Memory B cell (primary cell): ENCODE measurements around the gene AHNAK2.

Experiments
- ATAC-seq: fragments of 150-1000 bp; cut with Tn5 transposase; 2 replicates; pipeline ENCODE4 v1.10.0; 2021; ENCODE audit warnings: low read depth, mild to moderate bottlenecking, moderate library complexity
- DNase-seq, 2 donors: peaks; one replicate each; pipeline ENCODE4 v3.0.0; 2022; ENCODE audit warnings: low spot score in 2 of 2
- H3K27ac Mint-ChIP-seq: one replicate; pipeline ENCODE4 v1.8.0; 2022; ENCODE audit warnings: mild to moderate bottlenecking, moderate library complexity, mixed read lengths
- H3K27me3 Mint-ChIP-seq: one replicate; pipeline ENCODE4 v1.8.0; 2022; ENCODE audit warnings: mixed read lengths
- H3K36me3 Mint-ChIP-seq: one replicate; pipeline ENCODE4 v1.8.0; 2022; ENCODE audit warnings: mild to moderate bottlenecking, mixed read lengths
- H3K4me1 Mint-ChIP-seq: one replicate; pipeline ENCODE4 v1.8.0; 2022; ENCODE audit warnings: mixed read lengths
- H3K4me3 Mint-ChIP-seq: one replicate; pipeline ENCODE4 v1.8.0; 2022; ENCODE audit warnings: mild to moderate bottlenecking, moderate library complexity, mixed read lengths
- H3K9me3 Mint-ChIP-seq: one replicate; pipeline ENCODE4 v1.8.0; 2022; ENCODE audit warnings: mixed read lengths

AHNAK2 gene

DNA sequence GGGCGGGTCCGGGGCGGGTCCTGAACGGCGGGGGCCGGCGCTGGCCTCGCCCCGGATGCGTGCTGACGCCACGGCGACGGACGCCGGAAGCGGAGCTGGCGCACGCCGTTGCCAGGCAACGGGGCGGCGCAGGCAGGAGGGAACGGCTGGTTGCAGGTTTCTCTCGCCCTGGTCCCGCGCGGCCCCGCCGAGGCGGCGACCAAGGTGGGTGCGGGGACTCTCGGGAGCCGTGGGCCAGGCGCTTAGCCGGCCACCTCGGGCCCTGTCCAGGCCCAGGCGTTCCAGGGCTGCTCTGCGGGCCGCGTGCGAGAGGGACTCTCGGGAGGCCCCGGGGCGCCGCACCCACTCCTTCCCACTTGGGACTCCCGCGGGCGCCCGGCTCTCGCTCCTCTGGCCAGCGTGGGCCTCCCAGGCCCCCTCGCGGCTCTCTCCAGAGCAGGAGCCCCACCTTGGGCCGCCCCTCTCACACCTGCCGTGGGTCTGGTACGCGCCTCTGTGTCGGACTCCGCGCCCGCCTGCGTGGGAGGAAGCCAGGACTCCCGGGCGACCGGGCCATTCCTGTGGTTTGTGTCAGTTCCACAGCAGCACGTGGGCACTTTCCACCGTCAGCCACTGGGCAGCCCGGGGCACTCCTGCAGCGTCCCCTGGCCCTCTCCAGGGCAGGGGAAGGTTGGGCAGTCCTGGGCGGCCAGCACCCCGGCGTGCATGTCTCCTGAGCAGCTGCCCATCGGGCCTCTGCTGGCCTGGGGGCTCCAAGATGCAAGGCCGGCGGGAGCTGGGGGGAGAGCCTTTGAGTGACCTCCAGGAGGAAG, 7.7 kb upstream of the AHNAK2 start, which contains the start of gene CLBA1:
Gene CLBA1, plus strand, starts transcription at position 114 of the 812 bp plus-strand sequence. Its CDS starts 644 bp downstream, at position 758.
- peaks cover 3% of the 10 kb centered on the region for H3K27me3 Mint-ChIP-seq
- H3K4me1 Mint-ChIP-seq, result peaks cover 10% of the 10 kb centered on the region
- H3K9me3 Mint-ChIP-seq, result no peaks in the 10 kb centered on the region
- peak within 1 kb of the TSS; percentile 91 for H3K27ac Mint-ChIP-seq
- peak; percentile 97 for ATAC-seq
- H3K36me3 Mint-ChIP-seq, result peaks cover 2% of the 10 kb centered on the region
- peak; percentile 77 to 85 for DNase-seq
- H3K4me3 Mint-ChIP-seq, result peak within 1 kb of the TSS; percentile 83

DNA sequence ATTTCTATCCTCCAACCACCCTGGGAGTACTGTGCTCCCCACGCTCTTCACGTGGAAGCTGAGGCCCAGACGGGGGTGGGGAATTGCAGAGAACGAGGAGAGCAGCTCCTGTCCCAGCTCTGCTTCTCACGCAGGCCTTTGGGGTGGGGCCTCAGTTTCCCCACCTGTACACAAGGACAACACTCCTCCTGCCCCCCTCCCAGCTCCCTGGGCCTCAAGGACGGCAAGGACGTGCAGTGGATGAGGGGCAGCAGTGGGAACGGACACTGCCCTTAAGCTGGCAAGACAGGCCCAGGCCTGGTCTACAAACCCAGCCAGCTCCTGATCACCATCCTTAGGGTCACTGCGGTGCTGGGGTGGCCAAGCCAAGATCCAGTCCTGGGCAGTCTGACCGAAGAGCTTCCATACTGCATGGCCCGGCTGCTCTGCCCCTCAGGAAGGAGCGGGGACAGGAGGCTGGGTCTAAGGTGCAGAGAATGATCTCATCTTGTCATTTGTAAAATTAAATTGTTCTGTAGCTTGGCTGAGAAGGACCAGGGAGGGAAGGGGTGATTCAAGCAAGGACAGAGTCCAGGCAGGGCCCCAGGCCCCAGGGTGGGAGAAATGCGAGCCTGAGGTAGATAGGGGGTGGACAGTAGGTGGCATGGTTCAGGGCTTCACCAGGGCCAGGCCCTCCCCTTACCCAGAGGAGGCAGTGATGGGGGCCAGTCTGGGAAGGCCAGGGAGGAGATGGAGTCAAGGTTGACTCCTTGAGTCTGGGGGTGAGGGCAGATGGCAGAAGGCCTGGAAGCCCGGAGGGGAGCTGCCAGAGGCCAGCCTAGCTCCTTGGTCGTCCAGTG, 6.1 kb upstream of the AHNAK2 start:
- peak overlapping the region; percentile 91 for H3K27ac Mint-ChIP-seq
- H3K4me3 Mint-ChIP-seq, result peak overlapping the region; percentile 83
- DNase-seq (no peak), ATAC-seq (no peak)
- peaks cover 8% of the 10 kb centered on the region for H3K27me3 Mint-ChIP-seq
- peaks cover 2% of the 10 kb centered on the region for H3K36me3 Mint-ChIP-seq
- H3K9me3 Mint-ChIP-seq, result no peaks in the 10 kb centered on the region
- peaks cover 15% of the 10 kb centered on the region for H3K4me1 Mint-ChIP-seq

DNA sequence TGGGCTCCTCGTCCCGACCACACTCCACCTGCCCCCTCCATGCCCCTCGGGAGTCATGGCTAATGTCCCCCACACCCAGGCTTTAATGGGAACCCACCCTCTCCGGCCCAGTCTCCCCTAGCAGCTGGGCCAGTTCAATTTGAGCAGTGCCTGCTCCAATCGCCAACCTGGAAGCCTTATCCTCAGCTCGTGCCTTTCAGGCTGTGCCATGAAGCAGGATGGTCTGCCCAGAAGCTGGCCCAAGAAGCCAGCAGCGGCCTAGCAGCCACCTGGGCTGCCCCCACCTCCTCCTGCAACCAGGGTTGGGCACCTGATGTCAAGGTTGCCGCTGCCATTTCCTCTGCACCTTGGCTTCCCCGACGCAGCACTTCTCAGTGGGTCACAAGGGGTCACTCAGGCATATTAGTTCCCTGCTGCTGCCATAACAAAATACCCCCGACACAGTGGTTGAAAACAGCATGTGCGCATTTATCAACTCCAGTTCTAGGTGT, 5.1 kb upstream of the AHNAK2 start:
- peaks cover 2% of the 10 kb centered on the region for H3K36me3 Mint-ChIP-seq
- H3K27me3 Mint-ChIP-seq, result peaks cover 14% of the 10 kb centered on the region

DNA sequence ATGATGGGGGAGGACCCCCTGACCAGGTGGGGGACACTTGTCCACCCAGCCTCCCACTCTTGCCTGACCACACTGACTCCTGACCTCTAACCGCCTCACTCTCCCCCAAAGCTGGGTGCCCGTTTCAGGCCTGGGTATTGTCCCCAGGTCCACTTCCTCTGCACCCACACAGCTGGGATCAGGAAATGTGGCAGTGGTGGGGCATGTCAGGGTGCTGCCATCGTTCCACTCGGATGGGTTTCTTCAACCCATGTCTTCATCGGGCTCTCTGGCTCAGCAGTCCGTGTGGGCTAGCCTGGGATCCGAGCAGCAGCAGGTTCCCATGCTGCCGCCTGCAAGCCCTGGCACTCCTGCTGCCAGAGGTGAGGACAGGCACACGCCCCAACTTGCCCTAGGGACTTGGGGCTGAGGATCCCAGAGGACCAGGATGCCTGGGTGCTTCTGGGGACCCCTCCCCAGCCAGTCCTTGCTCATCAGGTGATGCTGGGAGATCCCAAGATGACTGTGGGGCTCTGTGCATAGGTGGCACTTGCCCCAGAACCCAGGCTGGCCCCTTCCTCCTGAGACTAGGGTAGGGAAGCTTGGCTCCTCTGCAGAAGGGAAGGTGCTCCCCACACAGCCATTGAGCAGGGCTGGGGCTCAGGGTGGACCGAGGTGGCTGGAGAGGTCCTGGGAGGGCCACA, 4.5 kb upstream of the AHNAK2 start:
- H3K27ac Mint-ChIP-seq, result no peak overlapping the region
- peaks cover 15% of the 10 kb centered on the region for H3K27me3 Mint-ChIP-seq
- no peak for DNase-seq
- H3K36me3 Mint-ChIP-seq, result peaks cover 2% of the 10 kb centered on the region
- H3K9me3 Mint-ChIP-seq, result no peaks in the 10 kb centered on the region
- ATAC-seq, result no peak
- no peak overlapping the region for H3K4me3 Mint-ChIP-seq
- H3K4me1 Mint-ChIP-seq, result peaks cover 18% of the 10 kb centered on the region

More for the DNA sequence above, 5.1 kb upstream of the AHNAK2 start:
- ATAC-seq, result no peak
- H3K27ac Mint-ChIP-seq, result no peak overlapping the region
- peaks cover 17% of the 10 kb centered on the region for H3K4me1 Mint-ChIP-seq
- H3K9me3 Mint-ChIP-seq, result no peaks in the 10 kb centered on the region
- H3K4me3 Mint-ChIP-seq, result no peak overlapping the region
- DNase-seq, result no peak

DNA sequence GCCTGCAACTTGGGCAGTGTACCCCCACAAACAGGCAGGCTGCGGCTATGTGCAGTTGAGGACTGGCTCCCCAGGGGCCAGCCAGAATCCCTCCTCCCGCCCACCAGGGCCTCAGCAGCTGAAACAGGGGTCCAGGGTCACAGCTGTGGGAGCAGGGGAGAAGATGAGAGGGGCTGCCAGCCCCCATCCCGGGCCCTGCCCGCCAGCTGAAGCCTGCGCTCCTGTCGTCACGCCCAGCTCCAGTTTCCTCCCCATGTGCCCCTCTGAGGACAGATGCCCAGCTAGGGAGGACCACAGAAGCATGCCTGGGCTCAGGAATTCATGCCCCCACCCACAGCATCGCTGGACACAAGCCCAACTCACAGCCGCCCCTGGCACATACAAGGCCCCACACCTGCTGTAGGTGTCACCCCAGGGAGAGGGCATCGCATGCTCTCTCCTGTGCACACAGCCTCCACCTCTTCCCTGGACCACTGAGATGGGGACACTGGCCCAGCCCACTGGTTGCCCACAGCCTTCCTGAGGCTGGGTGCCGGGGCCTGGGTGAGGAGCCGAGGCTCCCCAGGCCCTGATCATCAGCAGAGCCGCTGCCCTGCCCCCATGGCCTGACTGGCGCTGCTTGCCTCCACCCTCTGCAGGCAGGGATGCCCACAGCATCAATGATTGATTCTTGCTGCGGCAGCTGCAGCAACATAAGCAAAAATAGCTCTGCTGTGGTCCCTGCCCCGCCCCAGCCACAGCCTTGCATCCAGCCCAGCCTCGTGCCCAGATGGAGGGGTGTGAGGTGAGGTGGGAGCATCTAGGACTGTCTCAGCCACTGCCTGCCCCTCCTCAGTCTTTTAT, 3.7 kb upstream of the AHNAK2 start:
- Mint-ChIP-seq H3K4me1 (peaks cover 17% of the 10 kb centered on the region), H3K36me3 (no peaks in the 10 kb centered on the region), H3K4me3 (no peak overlapping the region), H3K27ac (no peak overlapping the region), H3K27me3 (peaks cover 14% of the 10 kb centered on the region), H3K9me3 (no peaks in the 10 kb centered on the region)
- DNase-seq, result peak in 1 of 2 donors; percentile 18
- ATAC-seq, result no peak

DNA sequence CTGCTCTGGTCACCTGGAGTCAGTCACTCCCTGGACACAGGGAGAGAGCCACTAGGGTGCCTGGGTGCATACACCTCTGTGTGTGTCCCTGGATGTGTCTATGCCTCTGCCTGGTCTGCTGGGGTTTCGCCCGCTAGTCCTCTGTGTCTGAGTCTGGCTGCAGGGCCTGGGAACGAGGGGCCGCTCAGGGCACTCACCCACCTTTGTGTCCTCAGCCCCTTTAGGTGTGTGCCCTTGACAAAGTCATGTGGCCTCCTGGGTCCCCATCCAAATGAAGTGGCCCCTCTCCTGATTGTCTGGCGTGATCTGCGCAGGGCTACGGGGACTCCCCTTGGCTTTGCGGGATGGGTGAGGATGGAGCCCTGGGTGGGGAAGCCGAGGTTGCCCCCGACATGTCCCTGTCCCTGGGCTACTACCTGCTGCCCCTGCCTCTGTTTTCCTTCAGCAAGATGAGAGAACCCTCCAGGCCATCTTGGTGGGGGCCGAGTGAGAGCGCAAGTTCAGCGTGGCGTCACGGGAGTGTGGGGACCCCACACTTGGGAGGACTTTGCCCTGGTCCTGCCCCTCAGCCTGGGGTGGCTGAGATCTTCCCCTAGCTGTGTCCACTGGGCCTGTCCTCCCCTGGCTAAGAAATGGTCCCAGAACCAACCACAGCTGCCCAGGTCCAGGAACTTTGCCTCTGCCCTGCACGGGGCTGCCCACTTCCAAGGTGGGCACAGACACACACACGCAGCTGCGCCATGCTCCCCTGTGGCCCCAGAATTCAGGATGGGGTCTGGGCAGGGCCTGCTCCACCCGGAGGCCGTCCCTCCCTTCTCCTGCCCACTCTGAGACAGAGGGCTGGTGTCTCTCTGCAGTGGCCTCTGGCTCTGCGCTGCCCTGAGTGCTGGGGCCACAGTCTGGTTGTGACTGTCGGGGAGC, 2.7 kb upstream of the AHNAK2 start:
- no peak for ATAC-seq
- H3K27ac Mint-ChIP-seq, result no peak overlapping the region
- peaks cover 16% of the 10 kb centered on the region for H3K4me1 Mint-ChIP-seq
- peaks cover 17% of the 10 kb centered on the region for H3K27me3 Mint-ChIP-seq
- no peaks in the 10 kb centered on the region for H3K36me3 Mint-ChIP-seq
- no peak for DNase-seq
- no peak overlapping the region for H3K4me3 Mint-ChIP-seq
- H3K9me3 Mint-ChIP-seq, result no peaks in the 10 kb centered on the region

DNA sequence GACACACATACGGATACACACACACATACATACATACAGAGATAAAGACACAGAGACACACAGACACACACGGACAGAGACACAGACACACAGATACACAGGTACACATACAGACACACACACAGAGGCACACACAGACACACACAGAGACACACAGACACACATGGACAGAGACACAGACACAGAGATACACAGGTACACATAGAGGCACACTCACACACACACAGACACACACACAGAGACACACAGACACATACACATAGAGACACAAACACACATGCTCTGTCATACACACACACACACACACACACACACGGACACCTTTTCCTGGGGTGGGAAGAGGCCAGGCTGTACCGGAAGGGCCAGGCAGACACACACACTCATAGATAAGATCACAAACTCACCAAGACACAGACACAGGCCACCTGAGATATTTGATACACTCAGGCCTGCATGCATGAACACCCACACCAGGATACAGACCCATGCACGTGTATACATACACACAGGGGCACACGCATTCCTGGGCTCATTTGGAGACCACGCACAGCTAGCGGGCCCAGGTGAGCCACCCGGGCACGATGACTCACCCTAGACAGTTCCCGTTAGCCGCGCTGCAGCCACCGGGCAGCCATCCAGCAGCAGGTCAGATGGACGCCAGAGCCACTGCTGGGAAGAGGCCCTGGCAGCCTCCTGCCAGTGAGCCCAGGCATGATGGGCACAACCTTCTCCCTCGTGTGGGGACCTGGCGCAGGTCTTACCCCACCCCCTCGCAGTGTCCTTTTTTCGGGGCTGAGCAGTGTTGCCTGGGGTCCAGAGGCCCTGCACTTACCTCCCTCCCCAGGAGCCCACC, 1.8 kb upstream of the AHNAK2 start:
- no peaks in the 10 kb centered on the region for H3K9me3 Mint-ChIP-seq
- peaks cover 19% of the 10 kb centered on the region for H3K4me1 Mint-ChIP-seq
- H3K27me3 Mint-ChIP-seq, result peaks cover 18% of the 10 kb centered on the region
- ATAC-seq, result no peak
- no peaks in the 10 kb centered on the region for H3K36me3 Mint-ChIP-seq
- DNase-seq, result no peak
- no peak overlapping the region for H3K27ac Mint-ChIP-seq
- H3K4me3 Mint-ChIP-seq, result no peak overlapping the region

DNA sequence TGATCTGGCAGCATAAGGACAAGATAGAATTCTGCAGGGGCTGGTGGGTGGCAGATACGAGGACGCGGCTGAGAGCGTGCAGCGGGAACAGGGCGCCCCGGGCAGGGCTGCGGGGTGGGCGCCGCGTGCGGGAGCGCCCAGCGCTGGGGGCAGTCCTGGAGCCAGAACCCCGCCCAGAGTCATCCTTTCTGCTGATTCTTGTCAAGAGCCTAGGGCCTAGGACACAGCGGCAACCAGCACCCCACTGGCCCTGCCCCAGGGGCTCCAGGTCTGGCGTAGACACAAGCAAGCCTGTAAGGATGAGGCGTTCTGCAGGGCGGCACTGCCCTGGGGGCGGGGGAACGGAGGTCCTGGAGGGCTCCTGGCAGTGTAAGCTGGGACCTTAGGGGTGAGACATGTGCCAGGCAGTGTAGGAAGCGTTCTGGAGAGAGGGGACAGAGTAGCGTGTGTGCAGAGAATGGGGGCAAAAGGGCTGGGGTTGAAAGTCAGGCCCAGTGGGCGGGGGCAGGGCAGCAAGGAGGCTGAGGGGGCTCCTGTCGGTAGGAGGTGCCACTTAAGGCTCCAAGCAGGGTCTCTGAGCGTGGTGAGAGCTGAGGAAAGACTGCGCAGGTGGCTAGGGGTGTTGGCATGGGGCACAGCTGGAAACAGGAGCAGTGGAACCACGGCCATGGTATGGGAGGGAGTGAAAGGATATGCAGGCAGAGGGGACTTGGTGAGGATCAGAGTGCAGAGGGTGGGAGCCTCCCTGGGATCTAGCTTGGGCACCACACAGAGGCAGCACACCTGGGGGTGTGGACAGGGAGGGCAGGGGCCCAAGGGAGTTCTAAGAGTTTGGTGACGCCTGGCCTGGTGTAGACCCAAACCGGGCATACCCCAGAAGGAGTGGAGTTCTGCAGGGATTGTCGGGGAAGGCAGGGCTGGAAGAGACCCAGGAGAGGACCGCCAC, 845 bp upstream of the AHNAK2 start:
- Mint-ChIP-seq H3K4me1 (peaks cover 16% of the 10 kb centered on the region), H3K27me3 (peaks cover 22% of the 10 kb centered on the region), H3K9me3 (no peaks in the 10 kb centered on the region), H3K36me3 (no peaks in the 10 kb centered on the region), H3K4me3 (peak overlapping the region; percentile 1), H3K27ac (no peak overlapping the region)
- DNase-seq (no peak), ATAC-seq (no peak)

DNA sequence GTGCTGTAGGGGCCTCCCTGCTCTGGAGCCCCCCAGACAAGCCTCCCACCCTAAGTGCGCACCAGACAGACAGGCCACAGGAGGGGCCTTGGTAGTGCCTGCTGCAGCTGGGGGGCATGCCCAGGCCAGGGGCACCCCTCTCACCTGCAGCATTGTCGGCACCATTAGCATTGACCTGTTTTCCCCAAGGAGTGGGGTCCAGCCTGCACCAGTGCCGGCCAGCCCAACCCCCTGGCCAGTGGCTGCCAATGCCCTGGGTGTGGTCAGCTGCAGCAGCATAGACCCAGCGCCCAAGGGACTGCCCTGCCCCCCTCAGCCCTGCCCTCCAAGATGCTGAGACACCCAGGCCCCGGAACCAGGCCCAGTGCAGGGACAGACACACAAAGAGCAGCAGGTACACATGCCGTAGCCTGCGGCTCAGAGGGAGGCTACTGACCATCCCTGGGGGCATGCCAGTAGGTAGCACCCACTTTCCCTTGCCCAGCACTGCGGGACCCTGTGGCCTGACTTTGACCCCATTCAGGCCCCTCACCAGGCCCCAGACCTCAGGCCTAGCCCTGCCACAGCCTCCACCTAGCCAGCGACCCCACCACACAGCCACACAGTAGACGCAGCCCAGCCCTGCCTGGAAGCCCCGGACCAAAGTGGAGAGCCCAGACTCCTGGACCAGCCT, 1.0 kb downstream of the AHNAK2 start:
- Mint-ChIP-seq H3K4me3 (peak overlapping the region; percentile 80), H3K36me3 (no peaks in the 10 kb centered on the region), H3K9me3 (no peaks in the 10 kb centered on the region), H3K27ac (no peak overlapping the region), H3K4me1 (peaks cover 16% of the 10 kb centered on the region), H3K27me3 (peaks cover 22% of the 10 kb centered on the region)
- ATAC-seq, result no peak
- DNase-seq, result no peak

DNA sequence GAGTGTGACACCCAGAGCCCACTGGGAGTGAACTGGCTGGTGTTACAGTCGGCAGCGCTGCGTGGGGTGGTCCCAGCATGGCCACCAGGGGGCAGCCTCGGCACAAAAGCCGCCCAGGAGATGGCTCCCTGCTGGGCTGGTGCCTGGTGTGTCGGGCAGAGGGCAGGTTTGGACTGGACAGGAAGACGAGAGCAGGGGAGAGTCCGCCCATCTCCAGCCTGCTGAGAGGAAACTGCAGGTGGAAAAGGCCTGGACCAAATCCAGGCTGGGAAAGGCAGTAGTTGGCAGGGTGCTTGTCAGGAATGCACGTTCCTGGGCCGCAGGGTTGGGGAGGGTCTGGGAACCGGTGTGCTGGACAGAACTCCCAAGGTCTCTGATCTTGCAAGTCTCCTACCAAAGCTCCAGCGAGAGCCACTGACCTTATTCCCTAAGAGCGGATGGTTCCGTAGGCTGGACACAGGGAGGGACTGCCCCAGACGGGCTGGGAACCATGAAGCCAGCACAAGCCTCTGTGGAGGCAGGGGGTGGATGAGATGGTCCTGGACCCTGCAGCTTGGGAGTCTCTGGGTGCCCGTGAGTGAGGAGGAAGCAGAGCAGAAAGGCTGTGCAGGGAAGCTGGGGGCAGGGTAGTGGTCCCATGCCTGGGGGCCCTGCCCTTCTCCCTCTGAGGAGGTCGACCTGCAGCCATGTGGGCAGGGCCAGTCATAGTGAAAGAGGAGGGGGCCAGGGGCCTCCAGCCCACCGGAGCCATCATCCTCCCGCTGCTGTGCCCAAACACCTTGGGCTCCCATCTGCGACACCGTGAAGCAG, 1.8 kb downstream of the AHNAK2 start:
- peak; percentile 86 for ATAC-seq
- H3K9me3 Mint-ChIP-seq, result no peaks in the 10 kb centered on the region
- H3K27ac Mint-ChIP-seq, result no peak overlapping the region
- DNase-seq, result peak; percentile 89 to 94
- H3K36me3 Mint-ChIP-seq, result no peaks in the 10 kb centered on the region
- peaks cover 25% of the 10 kb centered on the region for H3K27me3 Mint-ChIP-seq
- H3K4me1 Mint-ChIP-seq, result peaks cover 16% of the 10 kb centered on the region
- peak overlapping the region; percentile 25 for H3K4me3 Mint-ChIP-seq
